Pancreas (tissue), 10 donors: ENCODE measurements around the gene SCRN1. TPM values are rescaled to one million over a fixed set of nuclear protein-coding genes. Genes with fewer than 3 reads are reported as not detected.

ENCODE experiments used
- ATAC-seq, 4 donors: fragments of 200-7000 bp; cut with Tn5 transposase; one replicate each; pipeline versions ENCODE4 v1.8.0 to v1.9.1; 2020; ENCODE audit warnings: mild to moderate bottlenecking in 4 of 4, moderate library complexity in 4 of 4
- DNase-seq, 6 donors: peaks; one replicate each; pipeline ENCODE4 v3.0.0-alpha.2; 2020
- FAIRE-seq: peaks from 2 replicates; lab custom pipeline; 2012; peaks lifted over from hg19 to GRCh38; lab: Jason Lieb, UNC
- H3K27ac ChIP-seq, 4 donors: fragments of 200-600 bp; sonication (generic); 1 replicate in 3 of 4; 2 replicates in 1 of 4; pipeline versions ENCODE4 v1.5.0 to v1.8.0; 2020
- H3K27me3 ChIP-seq, 4 donors: fragments of 200-600 bp; one replicate each; pipeline ENCODE4 v1.8.0; 2021
- H3K36me3 ChIP-seq, 3 donors: fragments of 200-600 bp; sonication (generic) in 1 of 3; one replicate each; pipeline versions ENCODE4 v1.5.0 to v1.8.0; 2020 to 2021
- H3K4me1 ChIP-seq, 3 donors: fragments of 200-600 bp; one replicate each; pipeline ENCODE4 v1.8.0; 2021
- H3K4me3 ChIP-seq, 4 donors: fragments of 200-600 bp; sonication (generic) in 2 of 4; one replicate each; pipeline versions ENCODE4 v1.5.0 to v1.8.0; 2020 to 2021
- H3K9me3 ChIP-seq, 4 donors: fragments of 200-600 bp; one replicate each; pipeline ENCODE4 v1.8.0; 2021
- WGBS, 2 donors: extraction: QIAGEN DNeasy Blood & Tissue Kit; methylation state at CpG; one replicate each; pipeline ENCODE4 v1.1.7; 2013; 5-methylcytosine and 5-hydroxymethylcytosine counted together
- intact Hi-C, 3 donors: fragments of 100-400 bp; cut with DNase I; formaldehyde crosslinking; loops; one replicate each; pipeline versions ENCODE4 v1.11.1 to v1.14.2; 2022
- polyA plus RNA-seq, 2 donors: library from polyadenylated mRNA; stranded (reverse); fragments of 200-250 nt; gene quantifications; one replicate each; pipeline ENCODE4 v1.2.3, GENCODE V29; 2013
- total RNA-seq, 6 donors: library from RNA; stranded (reverse); fragmentation: NEBNext Ultra II Directional in 4 of 6; extraction: Animal tissue kit (Norgen Biotek cat#: 25700) in 4 of 6; gene quantifications; one replicate each; pipeline versions ENCODE4 v1.2.1 to v1.2.4, GENCODE V29; 2021 to 2023
- TF ChIP-seq, protein P1 (sequence below), 4 donors: fragments of 200-600 bp; sonication (generic) in 3 of 4; IDR thresholded peaks; one replicate each; pipeline versions ENCODE4 v1.5.0 to v1.8.0; 2021; ENCODE audit warnings: antibody characterized with exemption in 4 of 4
- donor health status: healthy with polysubstance abuse.
- donor health status: DM: no; HTN: no; CAD: no; lungs with moderate emphysema.
- donor health status: DM: no; HTN: no; CAD: no.
- donor health status: control.
- donor health status: control.
- donor health status: Bipolar disorder and iron deficiency.
- donor health status: DM: yes; HTN: yes; CAD: no.
- donor health status: DM: no; HTN: no; CAD: no.
- donor health status: DM: no; HTN: no; CAD: no.
- donor health status: DM: yes; HTN: yes; CAD: no.

Gene SCRN1
- total and polyA plus RNA-seq, 8 donors: 7.7 to 48.0 (median 32.3) TPM

DNA sequence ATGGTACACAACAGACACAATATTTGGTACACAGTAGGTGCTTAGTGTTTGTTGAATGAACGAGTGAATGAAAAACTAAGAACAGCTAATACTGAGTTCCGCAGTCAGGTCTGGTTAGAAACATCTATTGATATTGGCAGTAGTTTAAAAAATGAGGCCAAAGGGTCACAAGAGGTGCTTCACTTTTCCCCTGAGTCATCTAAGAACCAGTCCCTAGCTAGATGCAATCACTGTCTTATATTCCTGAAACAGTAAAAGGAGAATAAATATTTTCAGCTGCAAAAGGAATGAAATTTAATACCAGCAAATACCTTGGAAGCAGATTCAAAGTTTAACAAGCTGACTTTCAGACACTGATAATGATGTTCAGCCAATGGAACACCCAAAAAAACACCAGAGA, 54.5 kb downstream of the SCRN1 start:
- no peak for ATAC-seq
- no peak overlapping the region for H3K4me3 ChIP-seq
- H3K4me1 ChIP-seq: no peaks in the 10 kb centered on the region
- H3K9me3 ChIP-seq: no peaks in the 10 kb centered on the region
- no peaks in the 10 kb centered on the region for H3K27me3 ChIP-seq
- intact Hi-C loops: no loop called here
- TF ChIP-seq, protein P1, sequence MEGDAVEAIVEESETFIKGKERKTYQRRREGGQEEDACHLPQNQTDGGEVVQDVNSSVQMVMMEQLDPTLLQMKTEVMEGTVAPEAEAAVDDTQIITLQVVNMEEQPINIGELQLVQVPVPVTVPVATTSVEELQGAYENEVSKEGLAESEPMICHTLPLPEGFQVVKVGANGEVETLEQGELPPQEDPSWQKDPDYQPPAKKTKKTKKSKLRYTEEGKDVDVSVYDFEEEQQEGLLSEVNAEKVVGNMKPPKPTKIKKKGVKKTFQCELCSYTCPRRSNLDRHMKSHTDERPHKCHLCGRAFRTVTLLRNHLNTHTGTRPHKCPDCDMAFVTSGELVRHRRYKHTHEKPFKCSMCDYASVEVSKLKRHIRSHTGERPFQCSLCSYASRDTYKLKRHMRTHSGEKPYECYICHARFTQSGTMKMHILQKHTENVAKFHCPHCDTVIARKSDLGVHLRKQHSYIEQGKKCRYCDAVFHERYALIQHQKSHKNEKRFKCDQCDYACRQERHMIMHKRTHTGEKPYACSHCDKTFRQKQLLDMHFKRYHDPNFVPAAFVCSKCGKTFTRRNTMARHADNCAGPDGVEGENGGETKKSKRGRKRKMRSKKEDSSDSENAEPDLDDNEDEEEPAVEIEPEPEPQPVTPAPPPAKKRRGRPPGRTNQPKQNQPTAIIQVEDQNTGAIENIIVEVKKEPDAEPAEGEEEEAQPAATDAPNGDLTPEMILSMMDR (IDR thresholded peaks at IDR 0.05): no peak
- DNase-seq: no peak
- no peak overlapping the region for H3K27ac ChIP-seq
- WGBS, 2 donors: 82 to 86% methylated on average over 2 of the region's 2 CpGs
- peaks cover 0 to 32% (median 0%) of the 10 kb centered on the region in 3 donors for H3K36me3 ChIP-seq
- FAIRE-seq: no peak

DNA sequence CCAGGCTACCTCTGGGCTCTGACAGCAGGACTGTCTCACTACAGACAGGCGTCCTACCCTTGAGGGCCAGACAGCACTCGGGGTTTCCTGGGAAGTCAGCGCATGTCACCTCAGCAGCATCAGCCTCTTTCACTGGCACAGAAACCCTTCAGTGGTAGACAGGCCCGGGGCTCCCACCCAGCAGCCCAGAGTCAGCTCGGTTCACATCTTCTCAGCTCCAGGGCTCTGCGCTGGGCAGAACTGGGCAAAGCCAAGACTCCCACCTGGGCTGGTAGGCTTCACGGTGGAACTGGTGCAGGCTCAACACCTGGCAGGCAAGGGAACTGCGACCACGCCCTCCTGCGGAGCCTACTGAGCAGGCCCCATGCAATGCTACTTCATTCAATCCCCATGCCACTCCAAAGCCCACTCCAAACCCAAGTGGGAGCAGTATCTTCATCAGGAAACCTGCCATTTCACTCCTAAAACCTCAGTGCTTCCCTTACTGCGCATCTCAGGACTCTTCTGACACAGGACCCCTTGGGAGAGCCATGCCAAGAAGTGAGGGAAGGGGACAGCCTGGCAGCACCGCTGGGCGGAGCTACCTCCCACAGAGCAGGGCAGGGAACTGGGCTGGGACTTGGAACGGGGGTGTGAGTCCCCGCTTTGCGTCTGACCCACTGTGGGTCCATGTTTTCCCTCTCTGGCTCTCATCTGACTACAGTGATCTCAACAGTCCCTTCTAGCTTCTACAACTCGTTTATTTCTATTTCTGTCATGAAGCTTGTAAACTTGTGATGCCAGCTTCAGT, 60.4 kb downstream of the SCRN1 start:
- no peak for ATAC-seq
- intact Hi-C loops: loop anchor here in 2 of 3 donors (10.0 kb wide), 1 partner anchor 174 kb away; no protein-coding TSS in a partner anchor

DNA sequence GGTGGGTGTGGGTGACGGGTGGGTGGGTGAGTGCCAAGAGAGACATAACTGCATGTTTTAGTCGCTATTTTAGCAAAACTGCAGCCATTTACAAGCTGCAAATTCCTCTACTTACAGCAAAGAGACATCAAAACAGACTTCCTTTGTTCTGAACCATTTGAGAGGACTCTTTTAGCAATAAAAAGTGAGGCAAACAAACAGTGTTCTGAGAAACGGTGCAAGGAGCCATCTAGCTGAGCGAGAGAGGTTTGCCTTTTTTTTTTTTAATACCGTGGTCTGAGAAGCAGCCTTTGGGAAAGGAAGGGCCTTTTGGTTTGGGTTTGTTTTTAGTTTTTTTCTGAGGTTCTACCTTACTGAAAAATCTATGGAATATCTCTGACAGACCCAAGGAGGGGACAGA, 62.9 kb downstream of the SCRN1 start:
- WGBS, 2 donors: 74 to 82% methylated on average over 5 of the region's 5 CpGs
- H3K36me3 ChIP-seq: peaks cover 0 to 15% (median 0%) of the 10 kb centered on the region in 3 donors
- TF ChIP-seq, protein P1 (IDR thresholded peaks at IDR 0.05): no peak
- no peaks in the 10 kb centered on the region for H3K27me3 ChIP-seq
- H3K9me3 ChIP-seq: no peaks in the 10 kb centered on the region
- ATAC-seq (no peak), DNase-seq (no peak), FAIRE-seq (no peak)
- no peak overlapping the region for H3K4me3 ChIP-seq
- no peak overlapping the region for H3K27ac ChIP-seq
- intact Hi-C loops: loop anchor here in 2 of 3 donors (10.0 kb wide), 1 partner anchor 172 kb away; no protein-coding TSS in a partner anchor
- no peaks in the 10 kb centered on the region for H3K4me1 ChIP-seq

More for the DNA sequence above, 60.4 kb downstream of the SCRN1 start:
- Histone ChIP-seq H3K9me3 (no peaks in the 10 kb centered on the region), H3K4me3 (no peak overlapping the region), H3K36me3 (no peaks in the 10 kb centered on the region), H3K27ac (no peak overlapping the region), H3K4me1 (no peaks in the 10 kb centered on the region), H3K27me3 (no peaks in the 10 kb centered on the region)
- DNase-seq (no peak), FAIRE-seq (no peak)
- WGBS, 2 donors: 87 to 91% methylated on average over 17 of the region's 17 CpGs
- TF ChIP-seq, protein P1 (IDR thresholded peaks at IDR 0.05): no peak

DNA sequence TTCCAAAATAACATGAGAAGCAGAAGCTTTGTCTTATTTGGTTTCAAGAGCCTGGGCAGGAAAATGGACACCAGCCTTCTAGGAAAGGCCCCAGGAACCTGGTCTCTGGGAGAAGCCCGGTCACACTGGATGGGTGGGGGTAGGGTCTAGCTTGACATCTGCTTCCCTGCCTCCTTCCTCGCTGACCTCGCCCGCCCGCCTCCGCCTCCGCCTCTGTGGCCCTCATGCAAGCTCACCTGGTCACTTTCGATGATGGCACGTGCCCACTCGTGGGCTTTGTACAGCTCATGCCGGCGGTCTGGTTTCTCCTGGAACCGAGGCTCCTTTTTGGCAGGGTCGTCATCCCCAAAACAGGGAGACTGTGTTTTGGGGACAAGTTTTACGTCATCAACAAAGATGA, 63.4 kb downstream of the SCRN1 start:
- no peaks in the 10 kb centered on the region for H3K27me3 ChIP-seq
- H3K9me3 ChIP-seq: no peaks in the 10 kb centered on the region
- WGBS, 2 donors: 95 to 99% methylated on average over 15 of the region's 15 CpGs
- intact Hi-C loops: loop anchor here in 2 of 3 donors (10.0 kb wide), 1 partner anchor 171 kb away; no protein-coding TSS in a partner anchor
- TF ChIP-seq, protein P1 (IDR thresholded peaks at IDR 0.05): no peak
- ATAC-seq (no peak), FAIRE-seq (no peak), DNase-seq (no peak)
- no peak overlapping the region for H3K27ac ChIP-seq
- peaks cover 0 to 15% (median 0%) of the 10 kb centered on the region in 3 donors for H3K36me3 ChIP-seq
- no peak overlapping the region for H3K4me3 ChIP-seq
- no peaks in the 10 kb centered on the region for H3K4me1 ChIP-seq

DNA sequence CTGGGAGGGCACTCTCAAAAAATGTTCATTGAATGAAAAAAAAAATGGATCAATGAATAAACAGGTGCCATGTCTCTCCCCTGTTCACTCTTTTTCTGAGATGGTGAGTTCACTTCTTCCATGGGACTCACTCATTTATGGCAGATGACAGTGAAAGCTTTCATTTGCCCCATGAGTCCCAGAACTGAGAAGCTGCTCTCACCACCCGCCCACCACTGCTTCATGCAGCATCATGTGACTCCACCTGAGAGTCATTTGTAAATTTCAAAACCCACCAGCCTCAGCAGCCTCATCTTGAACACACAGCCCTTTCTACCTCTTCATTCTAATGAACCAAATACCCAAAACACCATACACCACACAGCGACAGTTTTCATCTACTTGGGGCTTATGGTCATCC, 64.9 kb downstream of the SCRN1 start:
- intact Hi-C loops: loop anchor here in 2 of 3 donors (10.0 kb wide), 1 partner anchor 170 kb away; no protein-coding TSS in a partner anchor
- Histone ChIP-seq H3K36me3 (peaks cover 0 to 15% (median 0%) of the 10 kb centered on the region in 3 donors), H3K9me3 (no peaks in the 10 kb centered on the region), H3K27me3 (no peaks in the 10 kb centered on the region), H3K4me1 (peaks cover 0 to 3% (median 0%) of the 10 kb centered on the region in 3 donors), H3K27ac (no peak overlapping the region), H3K4me3 (no peak overlapping the region)
- no peak for ATAC-seq
- WGBS, 2 donors: 91 to 94% methylated on average over 2 of the region's 2 CpGs
- DNase-seq: no peak
- TF ChIP-seq, protein P1 (IDR thresholded peaks at IDR 0.05): no peak
- no peak for FAIRE-seq
